Measurements from ENCODE around the gene ZNF516. TPM values are rescaled to one million over a fixed set of nuclear protein-coding genes. Genes with fewer than 3 reads are reported as not detected.
A peak's percentile ranks its signal among the peaks of the same experiment; 100 is the strongest.

ZNF516 gene
- total RNA-seq, 1 experiment from 2014 or later, result 7.9 TPM

DNA sequence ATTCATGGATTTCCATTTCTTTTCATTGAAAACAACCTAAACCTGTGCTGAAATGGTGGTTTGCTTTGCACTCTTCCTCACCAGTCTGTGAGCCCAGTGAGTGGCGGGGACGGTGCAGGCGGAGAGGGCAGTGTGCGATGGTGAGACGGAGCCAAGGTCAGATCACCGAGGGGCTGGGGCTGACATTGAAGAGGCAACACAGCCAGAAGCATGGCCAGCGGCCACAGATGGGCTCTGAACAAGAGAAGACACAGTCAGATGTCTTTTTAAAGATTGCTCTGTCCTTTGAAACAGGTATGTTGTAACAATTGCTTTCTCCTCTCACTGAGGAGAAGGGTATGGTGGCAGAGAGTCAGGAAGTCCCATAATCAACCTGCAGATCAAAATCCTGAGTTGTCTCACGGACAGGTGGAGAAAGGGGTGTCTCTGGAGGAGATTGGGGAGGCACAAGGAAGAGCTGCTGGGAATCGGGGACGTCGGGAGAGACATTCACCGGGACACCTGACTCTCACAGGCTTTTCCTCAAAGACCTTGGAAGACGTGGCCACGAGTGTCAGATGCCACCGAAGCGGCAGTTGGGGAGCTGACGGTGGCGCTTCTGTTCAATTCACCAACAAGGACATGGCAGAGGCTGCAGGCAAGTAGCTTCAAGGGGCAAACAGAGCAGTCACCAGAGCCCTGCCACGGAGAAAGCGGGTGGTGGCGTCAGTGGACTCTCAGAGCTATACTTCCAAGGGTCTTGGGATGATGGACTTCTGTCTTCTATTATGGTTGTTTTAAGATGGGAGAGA is 12.1 kb upstream of the ZNF516 start:
- no peak for DNase-seq (ENCODE audit: low read depth)

DNA sequence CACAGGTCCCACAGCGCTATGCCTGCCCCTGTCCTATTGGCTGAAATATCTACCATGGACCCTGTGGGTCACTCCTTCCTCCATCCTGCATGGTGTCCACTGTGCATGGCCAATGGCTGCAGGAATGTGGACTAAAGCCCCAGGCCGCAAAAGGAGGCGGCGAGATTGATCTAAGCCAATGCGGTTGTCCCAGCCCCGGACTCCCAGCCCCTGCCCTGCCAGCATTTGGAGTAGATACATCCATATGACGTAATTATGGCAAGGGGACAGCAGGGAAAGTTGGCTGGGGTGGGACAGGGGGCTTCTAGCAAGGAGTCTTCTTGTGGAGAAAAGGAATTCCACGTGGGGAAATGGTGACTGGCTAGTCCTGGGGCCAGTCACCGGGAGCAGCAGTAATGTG is 11.4 kb upstream of the ZNF516 start:
- no peak for DNase-seq (ENCODE audit: low read depth)

DNA sequence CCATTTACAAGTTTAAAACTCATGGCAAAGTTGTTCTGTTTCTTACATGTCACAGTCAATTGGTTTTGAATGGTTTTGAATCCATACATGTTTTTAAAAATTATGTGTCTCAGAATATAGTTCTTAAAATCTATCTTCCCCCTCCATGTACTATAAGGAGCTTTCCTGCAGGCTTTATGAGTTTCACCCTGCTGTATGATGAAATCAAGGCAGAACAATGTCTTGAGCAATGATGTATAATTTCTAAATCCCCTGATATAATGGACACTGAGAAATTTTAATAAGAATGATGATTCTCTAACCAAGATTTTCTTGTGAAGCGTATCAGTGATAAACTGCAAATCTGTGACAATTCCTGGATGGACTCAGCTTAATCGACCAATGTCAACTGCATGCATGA is 10.6 kb upstream of the ZNF516 start:
- DNase-seq (ENCODE audit: low read depth), result no peak

DNA sequence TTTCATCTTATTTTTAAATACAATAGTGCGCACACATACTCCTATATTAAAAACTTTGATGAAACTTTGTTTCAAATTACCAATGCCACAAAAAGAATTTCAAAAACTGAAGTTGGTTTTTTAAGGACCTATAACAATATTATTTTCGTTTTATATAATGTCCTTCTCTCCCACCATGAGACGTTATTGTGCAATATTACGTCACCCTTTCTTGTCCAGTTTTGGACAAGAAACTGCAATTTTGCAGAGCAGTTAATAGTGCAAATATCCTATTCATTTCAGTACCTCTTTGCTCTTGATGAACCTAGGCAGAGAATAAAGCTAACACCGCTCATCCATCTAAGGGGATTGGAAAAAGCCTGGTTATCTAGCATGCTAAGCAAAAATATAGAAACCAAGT is 9.7 kb upstream of the ZNF516 start:
- DNase-seq (ENCODE audit: low read depth), result no peak

DNA sequence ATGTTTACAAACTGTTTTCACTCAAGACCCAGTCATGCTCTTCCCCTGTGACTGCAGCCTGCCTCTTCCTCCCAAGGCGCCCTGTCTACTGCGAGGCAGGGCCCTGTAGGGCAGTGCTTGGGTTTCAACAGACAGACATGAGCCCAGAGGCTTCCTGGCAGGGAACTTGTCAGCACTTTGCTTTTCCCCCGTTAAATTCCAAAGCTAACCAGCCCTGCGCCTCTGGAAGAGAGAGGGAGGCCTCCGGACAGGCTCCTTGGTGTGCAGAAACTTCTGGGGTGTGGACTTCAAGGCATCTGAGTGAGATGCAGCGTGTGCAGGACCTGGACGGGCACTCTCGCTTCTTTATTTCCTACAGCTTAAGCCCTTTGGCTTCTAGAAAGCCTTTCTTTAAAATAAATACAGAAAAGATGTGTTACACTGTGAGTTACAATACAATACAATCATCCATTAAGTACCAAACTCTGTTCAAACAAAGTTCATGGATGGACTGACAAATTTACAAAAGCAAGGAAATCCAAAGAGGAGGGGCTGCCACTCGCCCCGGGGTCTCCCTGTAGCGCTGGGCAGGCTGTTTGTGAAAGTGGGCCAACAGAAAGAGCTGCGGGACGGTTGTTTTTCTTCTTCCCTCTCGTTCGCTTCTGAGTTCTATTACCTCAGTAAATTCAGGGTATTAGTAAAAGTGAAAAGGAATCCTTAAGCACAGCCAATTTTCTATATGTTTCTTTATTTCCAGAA is 8.8 kb upstream of the ZNF516 start:
- DNase-seq (ENCODE audit: low read depth), result no peak

DNA sequence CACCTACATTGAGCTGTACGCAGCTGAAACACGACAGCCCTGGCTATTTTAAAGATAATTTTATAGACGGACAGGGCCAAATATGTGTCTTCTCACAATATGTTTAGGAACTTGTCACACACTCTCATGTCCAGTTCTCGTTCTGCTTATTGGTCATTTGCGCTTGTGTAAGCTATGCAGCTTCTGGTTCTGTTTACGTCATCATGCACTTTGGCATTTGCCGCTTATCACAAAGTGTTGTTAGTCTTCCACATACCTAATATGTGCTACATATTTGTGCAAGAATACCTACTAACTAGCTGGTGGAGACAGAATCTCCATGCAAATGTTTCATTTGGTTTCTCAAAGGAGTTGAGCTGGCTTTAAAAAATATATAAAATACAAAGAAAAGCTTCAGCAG is 7.5 kb upstream of the ZNF516 start:
- DNase-seq (ENCODE audit: low read depth), result no peak

DNA sequence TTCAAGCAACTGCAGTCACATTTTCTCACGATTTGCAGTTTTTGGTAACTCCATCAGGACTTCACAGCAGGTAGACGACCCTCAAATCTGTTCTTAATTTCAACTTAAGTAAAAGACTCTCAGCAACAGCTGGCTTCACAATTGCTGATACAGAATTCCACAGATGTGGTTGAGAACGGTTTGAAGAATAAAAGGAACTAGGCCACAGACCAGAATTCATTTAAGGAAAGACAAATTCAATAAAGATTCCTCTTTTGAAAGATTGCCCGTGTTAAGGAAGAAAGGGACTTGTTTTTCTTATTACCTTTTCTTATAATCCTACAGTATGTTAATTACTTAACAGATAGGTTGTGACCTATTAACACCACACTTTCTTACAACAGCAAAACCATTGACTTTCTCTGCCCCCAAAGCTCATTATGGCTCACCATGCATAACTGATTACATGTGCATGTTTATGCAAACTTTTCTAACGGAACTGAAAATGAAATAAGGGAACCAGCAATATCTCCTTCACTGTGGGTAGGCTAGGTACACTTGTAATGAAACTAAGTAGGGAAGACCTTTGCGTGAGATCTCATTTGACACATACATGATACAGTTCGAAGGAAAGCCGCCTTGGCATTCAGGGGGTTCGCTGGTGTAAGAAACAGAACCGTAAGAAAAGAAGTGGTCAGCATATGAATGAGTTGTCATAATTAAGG is 4.7 kb upstream of the ZNF516 start:
- DNase-seq (ENCODE audit: low read depth), result no peak

DNA sequence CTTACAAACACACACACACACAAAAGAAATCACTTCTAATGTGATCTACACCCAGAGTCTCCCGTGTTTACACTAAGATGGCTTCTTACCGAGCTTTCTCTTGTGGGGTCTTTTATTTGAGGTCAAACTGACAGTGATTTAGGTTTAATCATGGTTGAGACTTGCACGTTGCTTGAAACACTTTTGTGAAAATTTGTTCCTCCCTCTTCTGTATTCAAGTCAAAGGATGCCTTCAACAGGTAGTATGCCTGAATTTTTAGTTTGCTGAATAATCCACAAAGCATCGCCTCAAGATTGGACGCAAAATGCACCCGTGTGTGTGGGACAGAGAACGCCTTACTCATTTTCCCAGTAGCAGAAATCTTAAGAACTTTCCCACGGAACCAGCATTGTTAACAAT is 4.0 kb upstream of the ZNF516 start:
- DNase-seq (ENCODE audit: low read depth), result no peak

DNA sequence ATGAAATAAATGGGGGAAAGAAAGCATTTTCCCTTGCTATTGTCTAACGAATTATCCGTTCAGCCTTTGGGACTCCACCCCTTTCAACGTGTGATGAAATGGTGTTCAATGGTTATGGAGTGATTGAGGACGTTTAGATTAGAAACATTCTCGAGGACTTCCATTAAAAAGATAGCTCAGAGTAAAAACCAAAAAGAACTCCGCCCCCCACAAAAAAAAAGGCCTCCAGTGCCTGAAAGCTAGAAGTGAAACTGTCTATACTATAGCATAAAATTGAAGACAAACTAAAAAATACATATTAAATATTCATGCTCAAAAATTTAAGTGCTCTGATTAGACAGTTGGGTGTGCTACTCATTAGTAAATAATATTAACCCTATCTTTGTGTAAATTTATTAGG is 3.0 kb upstream of the ZNF516 start:
- no peak for DNase-seq (ENCODE audit: low read depth)

DNA sequence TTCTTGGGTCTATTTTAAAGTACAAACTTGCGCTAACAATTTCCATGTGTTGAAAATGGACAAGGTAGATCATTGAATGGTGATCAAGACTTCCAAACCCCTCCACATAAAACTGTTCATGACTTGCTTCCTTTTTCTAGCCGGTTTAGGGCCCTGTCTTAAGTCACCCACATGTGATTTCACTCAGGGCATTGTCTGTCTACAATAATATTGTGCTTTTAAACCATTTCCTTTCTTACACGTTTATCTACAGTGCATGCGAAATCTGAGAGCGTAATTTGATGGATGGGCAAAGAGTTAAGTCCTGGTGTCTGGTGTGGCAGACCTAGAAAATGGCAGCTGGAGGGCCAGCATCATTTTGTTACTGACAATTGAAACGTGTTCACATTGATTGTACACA is 2.0 kb upstream of the ZNF516 start:
- DNase-seq (ENCODE audit: low read depth), result no peak

DNA sequence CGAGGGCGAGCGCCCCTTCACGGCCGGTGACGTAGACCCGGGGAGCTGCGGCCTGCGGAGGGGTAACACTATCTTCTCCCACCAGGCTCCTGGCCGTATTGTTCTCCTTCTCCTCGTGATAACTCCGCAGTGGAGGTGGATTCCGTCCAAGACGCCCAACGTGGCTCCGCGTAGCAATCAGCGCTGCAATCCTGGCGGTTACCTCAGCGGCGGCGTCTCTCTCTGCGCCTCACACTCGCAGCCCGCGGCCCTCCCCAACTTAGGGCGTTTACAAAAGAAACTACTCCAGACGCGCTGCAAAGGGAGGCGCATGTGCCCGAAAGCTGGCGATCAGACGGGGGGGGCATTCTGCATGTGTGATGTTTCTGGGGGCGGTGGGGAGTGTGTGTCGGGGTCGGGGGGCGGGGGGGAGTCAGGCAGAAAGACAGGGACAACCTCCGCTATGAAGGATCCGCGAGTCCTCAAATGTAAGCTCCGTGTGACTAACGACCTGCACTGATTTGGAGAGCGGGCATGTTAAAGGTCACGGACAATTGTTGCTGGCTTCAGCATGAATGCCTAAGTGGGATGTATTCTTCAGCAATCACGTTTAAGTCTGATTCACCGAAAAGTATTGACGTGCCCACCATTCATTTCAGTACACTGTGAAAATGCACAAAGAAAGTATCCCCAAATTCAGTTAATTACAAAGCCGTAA is 1.3 kb upstream of the ZNF516 start:
- no peak for DNase-seq (ENCODE audit: low read depth)

DNA sequence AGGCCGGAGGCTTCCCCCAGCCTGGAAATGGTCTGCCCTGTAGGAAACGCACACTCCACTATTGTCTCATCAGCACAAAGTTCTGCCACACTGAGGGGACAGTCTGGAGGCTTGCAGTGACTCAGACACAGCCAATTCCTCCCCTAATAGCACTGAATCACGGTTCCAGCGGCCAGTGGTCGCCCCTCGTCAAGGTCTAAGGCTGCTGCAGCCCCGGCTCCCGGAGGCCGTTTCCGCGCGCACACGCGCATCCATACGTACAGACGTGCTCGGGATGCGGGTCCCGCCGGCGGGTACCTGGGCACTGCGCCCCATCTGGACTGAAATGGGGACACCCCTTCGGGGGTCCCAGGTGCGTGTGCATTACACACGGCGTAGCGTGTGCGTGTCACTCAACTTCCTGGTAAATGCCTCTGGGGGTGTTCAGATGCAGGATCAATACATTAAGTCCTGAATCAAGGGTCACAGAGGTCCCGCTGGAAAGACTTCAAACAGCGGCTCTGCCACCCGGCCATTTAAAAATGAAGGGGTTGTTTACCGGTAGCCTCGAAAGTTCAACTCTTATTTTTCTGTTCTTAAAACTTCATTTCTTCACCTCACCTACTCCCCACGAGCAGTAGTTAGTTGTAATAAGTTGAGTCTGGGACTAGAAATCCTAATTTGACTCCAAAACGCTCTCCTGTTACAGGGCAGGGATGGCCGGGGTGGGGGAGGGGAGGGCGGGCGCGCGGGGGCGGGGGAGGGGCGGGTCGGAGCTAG is 572 bp upstream of the ZNF516 start:
- DNase-seq (ENCODE audit: low read depth), result peak; percentile 42

DNA sequence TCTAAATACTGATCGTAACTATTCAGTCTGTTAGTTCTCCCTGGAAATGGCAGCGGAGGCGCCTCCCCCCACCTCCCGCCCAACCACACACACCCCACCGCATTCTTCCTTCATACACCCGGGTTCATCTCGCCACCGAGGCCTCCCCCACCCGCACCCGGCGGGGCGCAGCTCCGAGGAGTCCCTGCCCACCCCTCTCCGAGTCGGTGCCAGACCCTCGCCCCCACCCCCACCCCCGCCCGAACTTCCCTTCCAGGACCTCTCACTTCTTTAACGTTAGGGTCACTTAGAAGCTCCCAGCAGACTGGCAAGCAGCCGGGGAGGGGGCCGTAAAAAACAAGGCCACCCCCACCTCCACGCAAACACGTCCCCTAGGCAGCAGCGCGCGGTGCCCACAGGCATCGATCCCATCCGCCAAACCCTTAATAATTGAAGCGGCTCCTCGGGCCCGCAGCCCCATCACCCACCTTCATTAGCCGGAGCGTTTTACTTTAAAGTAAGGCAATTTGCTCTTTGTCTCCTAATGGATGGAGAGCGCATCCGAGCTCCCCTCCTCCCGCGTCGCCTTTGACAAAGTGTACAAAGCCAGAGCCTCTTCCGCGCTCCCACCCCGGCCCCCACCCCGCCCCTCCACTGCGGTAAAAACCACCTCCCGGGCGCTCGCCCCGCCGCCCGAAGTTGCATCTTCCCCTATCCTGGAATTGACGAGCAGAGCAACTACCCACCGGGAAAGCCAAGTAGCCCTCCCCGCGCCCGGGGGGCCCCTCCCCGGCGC is 624 bp downstream of the ZNF516 start:
- DNase-seq (ENCODE audit: low read depth), result no peak

DNA sequence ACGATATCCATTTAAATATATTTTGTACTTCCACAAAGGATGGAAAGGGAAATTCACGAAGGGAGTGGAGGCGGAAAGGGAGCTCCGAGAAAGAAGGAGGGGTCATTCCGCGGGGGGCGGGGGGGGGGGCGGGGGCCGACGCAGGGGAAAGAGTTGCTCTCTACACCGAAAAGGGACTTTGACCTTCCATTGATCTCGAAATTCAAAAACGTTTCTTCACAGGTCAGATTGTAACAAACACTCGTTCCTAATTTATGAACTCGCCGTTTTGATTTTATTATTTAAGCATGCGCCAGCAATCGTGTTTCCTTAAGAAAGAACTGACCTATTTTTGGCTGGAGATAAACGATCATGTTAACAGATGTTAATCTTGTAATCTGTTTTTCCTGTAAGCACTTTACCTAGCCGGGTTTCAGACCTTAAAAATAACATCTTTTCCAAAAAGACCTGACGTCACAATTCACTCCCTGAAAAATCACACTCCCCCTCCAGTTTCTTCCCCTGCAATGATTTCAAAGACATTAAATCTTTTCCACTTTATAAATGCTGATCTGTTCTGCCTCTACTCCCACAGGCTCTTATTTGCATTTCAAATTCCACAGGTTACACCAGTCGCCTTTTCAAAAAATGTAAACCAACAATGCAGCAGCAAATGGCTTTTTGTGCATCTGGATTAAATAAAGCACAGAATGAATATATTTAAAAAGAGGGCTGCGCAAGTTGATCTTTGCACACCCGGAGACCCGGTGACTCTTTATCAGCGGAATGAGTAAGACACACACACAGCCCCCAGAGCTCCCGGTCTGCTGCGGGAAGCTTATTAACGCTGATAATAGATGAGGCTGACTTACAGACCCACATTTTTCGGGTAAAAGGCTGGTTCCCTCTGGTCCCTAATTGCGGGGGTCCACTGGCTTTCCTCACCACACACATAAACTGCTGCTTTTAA is 1.6 kb downstream of the ZNF516 start:
- no peak for DNase-seq (ENCODE audit: low read depth)

DNA sequence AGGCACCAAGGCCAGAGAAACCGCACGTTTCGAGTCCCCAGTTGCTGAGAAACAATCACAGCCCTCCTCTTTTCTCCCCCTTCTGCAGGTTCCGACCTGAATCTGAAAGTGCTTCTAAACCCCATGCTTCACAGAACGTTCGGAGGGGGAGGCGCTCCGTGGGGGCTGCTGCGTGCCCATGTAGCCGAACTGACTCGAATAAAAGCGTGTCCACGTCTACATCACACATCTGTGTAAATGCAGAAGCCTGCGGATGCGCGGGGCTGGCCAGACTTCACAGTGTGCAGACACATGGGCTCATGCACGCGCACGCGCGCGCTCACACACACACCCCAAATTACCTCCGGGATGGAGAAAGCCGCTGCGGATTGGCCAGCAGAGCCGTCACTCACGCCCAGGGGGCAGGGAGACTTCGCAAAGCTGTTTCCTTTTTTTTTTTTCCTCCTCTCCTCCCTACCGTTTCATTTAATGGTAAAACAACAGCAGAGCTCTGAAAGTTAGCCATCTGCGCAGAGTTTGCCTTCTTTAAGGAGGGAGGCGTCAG is 2.3 kb downstream of the ZNF516 start:
- peak; percentile 98 for DNase-seq (ENCODE audit: low read depth)

DNA sequence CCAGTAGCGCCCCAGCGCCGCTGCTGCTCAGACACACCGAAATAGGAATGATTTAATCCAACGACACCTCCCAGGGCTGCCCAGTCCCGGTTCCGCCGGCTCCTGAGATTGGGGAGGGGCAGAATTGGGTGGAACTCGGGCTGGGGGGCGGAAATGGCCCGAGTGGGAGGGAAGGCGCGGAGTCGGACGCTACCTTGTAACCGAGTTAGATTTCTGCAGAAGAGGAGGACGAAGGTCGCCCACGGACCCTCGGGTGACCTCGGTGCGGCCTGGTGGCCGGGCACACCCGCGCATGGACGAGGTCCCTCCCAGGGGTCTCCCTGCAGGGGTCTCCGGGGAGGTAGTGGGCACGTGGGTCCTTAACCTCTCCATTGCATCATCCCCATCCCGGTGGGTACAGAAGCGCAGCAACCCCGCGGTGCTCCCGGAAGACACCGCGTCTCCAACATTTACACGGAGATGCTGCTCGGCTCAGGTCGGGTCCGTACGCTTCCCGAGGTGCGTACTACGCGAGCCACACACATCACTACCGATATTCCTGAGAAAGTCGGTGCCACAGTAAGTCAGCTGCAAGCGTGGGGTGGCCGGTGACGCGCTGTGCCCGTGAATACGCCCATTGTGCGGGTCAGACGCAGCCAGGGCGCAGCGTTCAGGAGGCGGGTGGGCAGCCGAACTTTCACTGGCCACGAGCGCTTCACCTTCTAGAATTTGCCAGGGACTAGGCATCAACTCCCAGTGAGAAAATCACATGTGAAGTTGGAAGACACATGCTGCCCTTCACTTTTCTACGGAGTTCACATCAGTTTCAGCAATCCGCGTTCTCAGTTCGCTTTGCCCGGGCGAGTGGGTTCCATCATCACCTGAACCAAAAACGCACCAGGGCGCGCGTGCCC is 3.0 kb downstream of the ZNF516 start:
- DNase-seq (ENCODE audit: low read depth), result no peak

DNA sequence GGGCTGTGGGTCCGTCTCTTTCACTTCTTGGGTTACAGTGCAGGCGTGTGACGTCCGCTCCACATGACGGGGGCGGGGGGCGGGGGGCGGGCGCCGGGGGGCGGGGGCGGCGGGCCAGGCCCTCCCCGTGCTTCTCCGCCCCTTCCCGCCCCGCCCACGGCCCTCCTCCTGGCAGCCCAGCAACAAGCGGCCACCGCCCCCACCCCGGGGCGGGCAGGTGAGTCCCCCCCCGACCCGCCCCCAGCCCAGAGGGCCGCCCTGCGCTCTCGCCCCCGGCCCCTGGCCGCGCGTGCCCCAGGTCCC is 3.6 kb downstream of the ZNF516 start:
- peak; percentile 28 for DNase-seq (ENCODE audit: low read depth)

Data from LHCN-M2 (cell line).